Middle frontal gyrus (tissue), 1 donor: ENCODE measurements around the gene COLQ.
"Not testable (repeated sequence)": the region's sequence is repeated elsewhere in the genome, so short reads cannot be mapped to it uniquely, and the experiment has no call there.

Source experiments
- DNase-seq: peaks from one replicate; pipeline ENCODE4 v3.0.0-alpha.2; 2015; ENCODE audit warnings: low spot score; ENCODE audit errors: extremely low spot score

Gene COLQ

GRCh38 chr3:15493436-15493835 is 28.1 kb downstream of the COLQ start:
- no peak for DNase-seq

GRCh38 chr3:15492847-15493360 is 28.6 kb downstream of the COLQ start:
- no peak for DNase-seq

GRCh38 chr3:15491143-15491542 is 30.4 kb downstream of the COLQ start:
- no peak for DNase-seq

GRCh38 chr3:15490158-15490557 is 31.3 kb downstream of the COLQ start:
- DNase-seq = no peak

GRCh38 chr3:15488002-15488401 is 33.5 kb downstream of the COLQ start:
- DNase-seq = no peak

- no peak for DNase-seq
Measured at GRCh38 chr3:15486979-15487378, 34.5 kb downstream of the COLQ start.

GRCh38 chr3:15486020-15486419 is 35.5 kb downstream of the COLQ start:
- no peak for DNase-seq

- DNase-seq = not testable (repeated sequence)
Measured at GRCh38 chr3:15484551-15484950, 37.0 kb downstream of the COLQ start.

- no peak for DNase-seq
Measured at GRCh38 chr3:15479400-15480224, 41.9 kb downstream of the COLQ start.

GRCh38 chr3:15478640-15478979 is 42.9 kb downstream of the COLQ start:
- DNase-seq = no peak

- no peak for DNase-seq
Measured at GRCh38 chr3:15477951-15478639, 43.4 kb downstream of the COLQ start.

GRCh38 chr3:15476378-15476777 is 45.1 kb downstream of the COLQ start:
- no peak for DNase-seq

GRCh38 chr3:15475161-15475560 is 46.3 kb downstream of the COLQ start:
- no peak for DNase-seq

- no peak for DNase-seq
Measured at GRCh38 chr3:15471861-15472260, 49.6 kb downstream of the COLQ start.

- no peak for DNase-seq
Measured at GRCh38 chr3:15470849-15471248, 50.7 kb downstream of the COLQ start.

- DNase-seq = no peak
Measured at GRCh38 chr3:15470261-15470660, 51.2 kb downstream of the COLQ start.

GRCh38 chr3:15467227-15468181 is 54.0 kb downstream of the COLQ start:
- no peak for DNase-seq

GRCh38 chr3:15465876-15466585 is 55.5 kb downstream of the COLQ start:
- no peak for DNase-seq

GRCh38 chr3:15462451-15462850 is 59.1 kb downstream of the COLQ start:
- DNase-seq = no peak

- DNase-seq = no peak
Measured at GRCh38 chr3:15460891-15461531, 60.5 kb downstream of the COLQ start.
